CD4-positive, CD25-positive, alpha-beta regulatory T cell (primary cell): ENCODE measurements around the gene EPO. TPM values are rescaled to one million over a fixed set of nuclear protein-coding genes. Genes with fewer than 3 reads are reported as not detected.
A peak's percentile ranks its signal among the peaks of the same experiment; 100 is the strongest.
"Not testable (repeated sequence)": the region's sequence is repeated elsewhere in the genome, so short reads cannot be mapped to it uniquely, and the experiment has no call there.

Experiments
- ATAC-seq, 2 donors: fragments of 150-1000 bp; cut with Tn5 transposase; one replicate each; pipeline ENCODE4 v1.10.0; 2021; ENCODE audit warnings: low read depth in 2 of 2, moderate number of reproducible peaks in 2 of 2, moderate library complexity in 1 of 2
- DNase-seq, 3 donors: peaks; one replicate each; pipeline versions ENCODE4 v3.0.0 to v3.0.0-alpha.2; 2012 to 2022; ENCODE audit warnings: mixed read lengths in 1 of 3
- H3K27ac ChIP-seq: one replicate; pipeline ENCODE4 v1.7.0; 2013; ENCODE audit warnings: mild to moderate bottlenecking, low read length; ENCODE audit not compliant: insufficient read depth, poor library complexity, severe bottlenecking
- H3K27me3 ChIP-seq: one replicate; pipeline ENCODE4 v1.7.0; 2013; ENCODE audit warnings: low read length; ENCODE audit not compliant: control insufficient read depth, insufficient read depth
- H3K36me3 ChIP-seq: one replicate; pipeline ENCODE4 v1.7.0; 2013; ENCODE audit warnings: mild to moderate bottlenecking, low read length, moderate library complexity; ENCODE audit not compliant: control insufficient read depth, insufficient read depth
- H3K4me1 ChIP-seq: 2 replicates; pipeline ENCODE4 v1.7.0; 2013; ENCODE audit warnings: mild to moderate bottlenecking, low read length; ENCODE audit not compliant: insufficient read depth, control insufficient read depth, poor library complexity, severe bottlenecking
- H3K4me3 ChIP-seq: one replicate; pipeline ENCODE4 v1.7.0; 2013; ENCODE audit warnings: low read depth, mild to moderate bottlenecking, low read length, moderate library complexity
- H3K9me3 ChIP-seq, 2 experiments: 1 replicate in 1 of 2; 2 replicates in 1 of 2; pipeline ENCODE4 v1.7.0; 2013; ENCODE audit warnings: low read length in 2 of 2, mild to moderate bottlenecking in 1 of 2, moderate library complexity in 1 of 2; ENCODE audit not compliant: control insufficient read depth in 2 of 2
- H3K27ac Mint-ChIP-seq, 3 donors: one replicate each; pipeline ENCODE4 v1.8.0; 2020 to 2022; ENCODE audit warnings: mild to moderate bottlenecking in 3 of 3, mixed read lengths in 3 of 3, moderate library complexity in 2 of 3
- H3K27me3 Mint-ChIP-seq: one replicate; pipeline ENCODE4 v1.8.0; 2022; ENCODE audit warnings: mild to moderate bottlenecking, mixed read lengths
- H3K36me3 Mint-ChIP-seq: one replicate; pipeline ENCODE4 v1.8.0; 2020; ENCODE audit warnings: mixed read lengths
- H3K4me1 Mint-ChIP-seq, 4 donors: one replicate each; pipeline ENCODE4 v1.8.0; 2020 to 2022; ENCODE audit warnings: mixed read lengths in 4 of 4, mild to moderate bottlenecking in 1 of 4
- H3K4me3 Mint-ChIP-seq, 4 donors: one replicate each; pipeline ENCODE4 v1.8.0; 2020 to 2022; ENCODE audit warnings: mild to moderate bottlenecking in 4 of 4, mixed read lengths in 4 of 4, moderate library complexity in 3 of 4
- H3K9me3 Mint-ChIP-seq, 7 donors: one replicate each; pipeline ENCODE4 v1.8.0; 2020 to 2022; ENCODE audit warnings: mixed read lengths in 7 of 7, mild to moderate bottlenecking in 3 of 7, moderate library complexity in 2 of 7
- polyA plus RNA-seq, 4 donors: library from polyadenylated mRNA; unstranded; fragments of 300-500 nt; fragmentation: Illumina TruSeq; gene quantifications; one replicate each; pipeline ENCODE4 v1.2.3, GENCODE V29; 2021
- total RNA-seq: library from RNA; stranded (reverse); gene quantifications from one replicate; pipeline ENCODE4 v1.2.3, GENCODE V29; 2022

Gene EPO
- total and polyA plus RNA-seq, 5 donors from 2014 or later = 0.23 TPM; not detected in 4

DNA sequence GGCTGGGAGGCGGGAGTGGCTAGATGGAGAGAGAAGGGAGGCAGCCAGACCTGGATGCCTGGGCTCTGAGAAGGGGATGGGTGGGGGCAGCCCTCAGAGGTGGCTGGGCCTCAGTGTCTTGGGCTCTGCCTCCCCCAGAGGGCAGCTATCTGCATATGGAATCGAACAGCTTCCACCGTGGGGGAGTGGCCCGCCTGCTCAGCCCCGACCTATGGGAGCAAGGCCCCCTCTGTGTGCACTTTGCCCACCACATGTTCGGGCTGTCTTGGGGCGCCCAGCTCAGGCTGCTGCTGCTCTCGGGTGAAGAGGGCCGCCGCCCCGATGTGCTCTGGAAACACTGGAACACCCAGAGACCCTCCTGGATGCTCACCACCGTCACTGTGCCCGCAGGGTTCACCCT is 16.4 kb downstream of the EPO start:
- H3K4me1 ChIP-seq = no peaks in the 10 kb centered on the region
- H3K9me3 ChIP-seq = no peaks in the 10 kb centered on the region
- peaks cover 0 to 2% (median 0%) of the 10 kb centered on the region in 7 donors for H3K9me3 Mint-ChIP-seq
- H3K27me3 Mint-ChIP-seq = peaks cover 14% of the 10 kb centered on the region
- peaks cover 0 to 2% (median 0%) of the 10 kb centered on the region in 4 donors for H3K4me1 Mint-ChIP-seq
- no peak for ATAC-seq
- no peak overlapping the region for H3K4me3 ChIP-seq
- no peak overlapping the region for H3K27ac Mint-ChIP-seq
- no peak overlapping the region for H3K27ac ChIP-seq
- no peaks in the 10 kb centered on the region for H3K36me3 ChIP-seq
- no peak overlapping the region for H3K4me3 Mint-ChIP-seq
- no peaks in the 10 kb centered on the region for H3K36me3 Mint-ChIP-seq
- no peak for DNase-seq
- no peaks in the 10 kb centered on the region for H3K27me3 ChIP-seq

DNA sequence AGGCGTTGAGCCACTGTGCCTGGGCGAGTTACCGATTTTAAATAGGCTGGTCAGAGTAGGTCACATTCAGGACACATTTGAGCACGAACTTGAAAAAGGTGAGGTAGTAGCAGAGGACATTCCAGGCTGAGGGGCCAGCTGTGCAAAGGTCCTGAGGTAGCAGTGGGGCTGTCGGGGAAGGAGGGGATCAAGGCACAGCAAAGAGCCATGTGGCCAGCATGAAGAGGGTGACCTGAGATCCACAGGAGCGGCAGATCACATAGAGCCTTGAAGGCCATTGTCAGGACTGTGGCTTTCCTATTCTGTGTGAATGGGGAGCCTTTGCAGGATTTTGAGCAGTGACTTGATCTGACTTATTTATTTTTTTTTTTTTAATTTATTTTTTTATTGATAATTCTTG is 19.7 kb downstream of the EPO start:
- H3K4me1 Mint-ChIP-seq = no peaks in the 10 kb centered on the region
- H3K4me3 Mint-ChIP-seq = no peak overlapping the region
- H3K27me3 ChIP-seq = no peaks in the 10 kb centered on the region
- peaks cover 19% of the 10 kb centered on the region for H3K27me3 Mint-ChIP-seq
- H3K36me3 ChIP-seq = no peaks in the 10 kb centered on the region
- no peak for DNase-seq
- no peaks in the 10 kb centered on the region for H3K36me3 Mint-ChIP-seq
- no peak overlapping the region for H3K4me3 ChIP-seq
- H3K27ac ChIP-seq = no peak overlapping the region
- no peak for ATAC-seq
- H3K27ac Mint-ChIP-seq = no peak overlapping the region
- no peaks in the 10 kb centered on the region for H3K4me1 ChIP-seq
- H3K9me3 ChIP-seq = no peaks in the 10 kb centered on the region
- peaks cover 0 to 5% (median 0%) of the 10 kb centered on the region in 7 donors for H3K9me3 Mint-ChIP-seq

DNA sequence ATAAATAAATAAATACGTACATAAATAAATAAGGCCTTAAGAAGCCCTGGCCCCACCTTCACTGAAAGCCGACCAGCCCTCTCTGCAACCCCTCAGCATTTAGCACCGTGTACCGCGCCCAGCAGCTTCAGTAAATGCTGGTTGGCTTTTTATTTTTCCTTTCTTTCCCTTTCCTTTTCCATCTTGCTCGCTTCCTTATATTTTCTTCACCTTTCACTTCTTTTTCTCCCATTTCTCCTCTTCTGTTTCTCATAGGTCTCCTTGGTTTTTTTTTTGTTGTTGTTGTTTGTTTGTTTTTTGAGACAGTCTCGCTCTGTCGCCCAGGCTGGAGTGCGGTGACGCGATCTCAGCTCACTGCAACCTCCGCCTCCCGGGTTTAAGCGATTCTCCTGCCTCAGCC is 24.3 kb downstream of the EPO start:
- ATAC-seq (no peak), DNase-seq (no peak)
- no peaks in the 10 kb centered on the region for H3K4me1 ChIP-seq
- no peak overlapping the region for H3K27ac ChIP-seq
- Mint-ChIP-seq H3K9me3 (peaks cover 0 to 5% (median 0%) of the 10 kb centered on the region in 7 donors), H3K36me3 (no peaks in the 10 kb centered on the region), H3K27ac (no peak overlapping the region), H3K4me1 (peaks cover 0 to 2% (median 0%) of the 10 kb centered on the region in 4 donors), H3K27me3 (peaks cover 15% of the 10 kb centered on the region), H3K4me3 (no peak overlapping the region)
- no peaks in the 10 kb centered on the region for H3K36me3 ChIP-seq
- H3K4me3 ChIP-seq = no peak overlapping the region
- no peaks in the 10 kb centered on the region for H3K9me3 ChIP-seq
- H3K27me3 ChIP-seq = no peaks in the 10 kb centered on the region

DNA sequence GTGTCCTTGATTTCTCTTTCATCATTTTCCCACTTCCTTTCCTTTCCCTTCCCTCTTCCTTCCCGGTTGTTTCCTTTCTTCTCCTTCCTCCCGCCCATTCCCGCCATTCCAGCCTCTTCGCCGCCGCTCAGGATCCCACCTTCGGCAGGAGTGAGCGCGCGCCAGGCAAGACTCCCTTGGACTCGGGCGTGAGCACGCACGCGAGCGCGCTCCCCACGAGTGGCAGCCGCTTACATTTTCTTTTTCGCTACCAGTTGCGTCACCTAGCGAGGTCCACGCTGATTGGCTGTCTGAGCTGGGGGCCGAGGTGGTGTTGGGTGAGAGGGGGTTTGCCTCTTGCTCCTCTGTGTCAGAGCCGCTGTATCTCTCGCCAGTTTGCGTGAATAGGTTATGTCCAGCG is 24.9 kb downstream of the EPO start:
- DNase-seq (peak in 2 of 3 donors; percentile 3 to 39), ATAC-seq (no peak)
- Mint-ChIP-seq H3K4me1 (peaks cover 0 to 2% (median 0%) of the 10 kb centered on the region in 4 donors), H3K9me3 (peaks cover 0 to 5% (median 0%) of the 10 kb centered on the region in 7 donors), H3K36me3 (no peaks in the 10 kb centered on the region), H3K27me3 (peaks cover 15% of the 10 kb centered on the region), H3K27ac (no peak overlapping the region), H3K4me3 (peak overlapping the region in 1 of 4 donors; percentile 57)
- H3K27ac ChIP-seq = no peak overlapping the region
- H3K4me1 ChIP-seq = no peaks in the 10 kb centered on the region
- no peak overlapping the region for H3K4me3 ChIP-seq
- no peaks in the 10 kb centered on the region for H3K27me3 ChIP-seq
- H3K9me3 ChIP-seq = no peaks in the 10 kb centered on the region
- no peaks in the 10 kb centered on the region for H3K36me3 ChIP-seq

GRCh38 chr7:100752994-100753393 is 32.7 kb downstream of the EPO start:
- Mint-ChIP-seq H3K4me1 (no peaks in the 10 kb centered on the region), H3K9me3 (no peaks in the 10 kb centered on the region), H3K27ac (peak overlapping the region in 1 of 3 donors; percentile 69), H3K36me3 (no peaks in the 10 kb centered on the region), H3K27me3 (peaks cover 18% of the 10 kb centered on the region), H3K4me3 (no peak overlapping the region)
- H3K9me3 ChIP-seq = no peaks in the 10 kb centered on the region
- no peak overlapping the region for H3K27ac ChIP-seq
- no peaks in the 10 kb centered on the region for H3K4me1 ChIP-seq
- no peaks in the 10 kb centered on the region for H3K27me3 ChIP-seq
- no peak overlapping the region for H3K4me3 ChIP-seq
- ATAC-seq (no peak), DNase-seq (no peak)
- H3K36me3 ChIP-seq = no peaks in the 10 kb centered on the region

DNA sequence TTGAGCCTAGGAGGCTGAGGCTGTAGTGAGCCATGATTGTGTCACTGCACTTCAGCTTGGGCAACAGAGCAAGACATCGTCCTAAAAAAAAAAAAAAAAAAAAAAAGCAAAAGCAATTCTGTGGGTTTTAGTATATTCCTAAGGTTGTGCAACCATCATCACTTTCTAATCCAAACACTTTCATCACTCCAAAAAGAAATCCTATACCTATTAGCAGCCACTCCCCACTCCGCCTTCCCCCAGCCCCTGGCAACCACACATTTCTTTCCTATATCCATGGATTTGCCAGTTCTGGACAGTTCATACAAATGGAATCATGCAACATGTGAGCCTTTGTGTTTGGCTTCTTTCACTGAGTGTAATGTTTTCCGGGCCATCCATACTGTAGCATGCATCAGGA is 33.5 kb downstream of the EPO start:
- no peak for ATAC-seq
- H3K4me3 ChIP-seq = no peak overlapping the region
- Mint-ChIP-seq H3K4me1 (no peaks in the 10 kb centered on the region), H3K27ac (peak overlapping the region in 1 of 3 donors; percentile 76), H3K4me3 (no peak overlapping the region), H3K36me3 (no peaks in the 10 kb centered on the region), H3K9me3 (peaks cover 0 to 2% (median 0%) of the 10 kb centered on the region in 7 donors), H3K27me3 (peaks cover 18% of the 10 kb centered on the region)
- no peaks in the 10 kb centered on the region for H3K9me3 ChIP-seq
- DNase-seq = no peak
- no peak overlapping the region for H3K27ac ChIP-seq
- no peaks in the 10 kb centered on the region for H3K27me3 ChIP-seq
- no peaks in the 10 kb centered on the region for H3K36me3 ChIP-seq
- no peaks in the 10 kb centered on the region for H3K4me1 ChIP-seq

- DNase-seq (no peak), ATAC-seq (no peak)
- Mint-ChIP-seq H3K27me3 (peaks cover 5% of the 10 kb centered on the region), H3K9me3 (peaks cover 0 to 2% (median 0%) of the 10 kb centered on the region in 7 donors), H3K36me3 (no peaks in the 10 kb centered on the region), H3K4me3 (no peak overlapping the region), H3K4me1 (no peaks in the 10 kb centered on the region), H3K27ac (no peak overlapping the region)
- no peaks in the 10 kb centered on the region for H3K27me3 ChIP-seq
- H3K27ac ChIP-seq = no peak overlapping the region
- no peaks in the 10 kb centered on the region for H3K36me3 ChIP-seq
- no peaks in the 10 kb centered on the region for H3K4me1 ChIP-seq
- H3K4me3 ChIP-seq = no peak overlapping the region
- H3K9me3 ChIP-seq = no peaks in the 10 kb centered on the region
Observed at GRCh38 chr7:100759357-100760171, 39.3 kb downstream of the EPO start.

- not testable (repeated sequence) for H3K27ac Mint-ChIP-seq, DNase-seq, H3K36me3 ChIP-seq, H3K9me3 ChIP-seq, H3K36me3 Mint-ChIP-seq, H3K27me3 ChIP-seq, H3K4me1 Mint-ChIP-seq, H3K27ac ChIP-seq, H3K4me3 ChIP-seq, H3K4me1 ChIP-seq, H3K9me3 Mint-ChIP-seq, ATAC-seq, H3K4me3 Mint-ChIP-seq
- H3K27me3 Mint-ChIP-seq = peaks cover 12% of the 10 kb centered on the region
Observed at GRCh38 chr7:100762841-100763240, 42.6 kb downstream of the EPO start.
